ENCODE data around the gene ELMOD2.

GRCh38 chr4:140556372-140557085 is 32.6 kb downstream of the ELMOD2 start:
- TF ChIP-seq CTCF (IDR thresholded peaks at IDR 0.05) (no peak), POLR2A (IDR thresholded peaks at IDR 0.05) (no peak)

Data from esophagus squamous epithelium (tissue), 4 donors.